Esophagus muscularis mucosa (tissue), 4 donors: Measurements from ENCODE around the gene LHPP. TPM values are rescaled to one million over a fixed set of nuclear protein-coding genes. Genes with fewer than 3 reads are reported as not detected.

Experiments used
- DNase-seq: peaks from one replicate; pipeline ENCODE4 v3.0.0-alpha.2; 2017; ENCODE audit errors: extremely low spot score
- H3K27ac ChIP-seq, 4 donors: fragments of 200-600 bp; sonication (generic); replicated peaks in 1 of 4; 1 replicate in 3 of 4; 2 replicates in 1 of 4; pipeline ENCODE4 v1.5.1; 2016 to 2019; ENCODE audit warnings: mild to moderate bottlenecking in 1 of 4
- H3K27me3 ChIP-seq, 4 donors: fragments of 200-600 bp; sonication (generic); one replicate each; pipeline versions ENCODE4 v1.5.1 to v1.6.0; 2016 to 2019
- H3K36me3 ChIP-seq, 4 donors: fragments of 200-600 bp; sonication (generic); one replicate each; pipeline ENCODE4 v1.5.1; 2016 to 2019
- H3K4me1 ChIP-seq, 4 donors: fragments of 200-600 bp; sonication (generic); one replicate each; pipeline ENCODE4 v1.5.1; 2016 to 2019
- H3K4me3 ChIP-seq, 4 donors: fragments of 200-600 bp; sonication (generic); 1 replicate in 2 of 4; 2 replicates in 2 of 4; pipeline ENCODE4 v1.5.1; 2016 to 2019; ENCODE audit warnings: mild to moderate bottlenecking in 4 of 4, moderate library complexity in 1 of 4
- H3K9me3 ChIP-seq, 4 donors: fragments of 200-600 bp; sonication (generic); 1 replicate in 3 of 4; 2 replicates in 1 of 4; pipeline ENCODE4 v1.5.1; 2016 to 2019
- CTCF ChIP-seq, 3 experiments: fragments of 200-600 bp in 2 of 3; fragments of 450-650 bp in 1 of 3; sonication (generic) in 2 of 3; IDR thresholded peaks; one replicate each; pipeline ENCODE4 v1.5.1; 2017 to 2019; ENCODE audit warnings: antibody characterized with exemption in 3 of 3, mild to moderate bottlenecking in 2 of 3, moderate library complexity in 1 of 3
- EP300 ChIP-seq: sonication (generic); formaldehyde crosslinking; IDR thresholded peaks from one replicate; pipeline ENCODE4 v1.6.1; 2017; ENCODE audit warnings: antibody characterized with exemption
- POLR2A ChIP-seq: fragments of 450-650 bp; IDR thresholded peaks from one replicate; pipeline ENCODE4 v1.6.1; 2017; ENCODE audit warnings: antibody characterized with exemption, moderate library complexity, mild to moderate bottlenecking, low read depth
- POLR2AphosphoS5 ChIP-seq, 2 donors: sonication (generic); formaldehyde crosslinking; IDR thresholded peaks; one replicate each; pipeline ENCODE4 v1.6.1; 2017; ENCODE audit warnings: antibody characterized with exemption in 2 of 2
- WGBS: methylation state at CpG from one replicate; pipeline ENCODE4 v1.1.5; 2018; 5-methylcytosine and 5-hydroxymethylcytosine counted together
- intact Hi-C: fragments of 100-400 bp; cut with DNase I; formaldehyde crosslinking; loops from one replicate; pipeline ENCODE4 v1.15.1; 2023
- total RNA-seq, 4 donors: library from RNA; depleted of rRNA; stranded (reverse); fragments of >200 nt; gene quantifications; one replicate each; pipeline versions ENCODE4 v1.1.0 to v1.2.1, GENCODE V29; 2016

Gene LHPP
- total RNA-seq, 4 donors from 2014 or later: 10.8 to 20.9 (median 15.7) TPM

DNA sequence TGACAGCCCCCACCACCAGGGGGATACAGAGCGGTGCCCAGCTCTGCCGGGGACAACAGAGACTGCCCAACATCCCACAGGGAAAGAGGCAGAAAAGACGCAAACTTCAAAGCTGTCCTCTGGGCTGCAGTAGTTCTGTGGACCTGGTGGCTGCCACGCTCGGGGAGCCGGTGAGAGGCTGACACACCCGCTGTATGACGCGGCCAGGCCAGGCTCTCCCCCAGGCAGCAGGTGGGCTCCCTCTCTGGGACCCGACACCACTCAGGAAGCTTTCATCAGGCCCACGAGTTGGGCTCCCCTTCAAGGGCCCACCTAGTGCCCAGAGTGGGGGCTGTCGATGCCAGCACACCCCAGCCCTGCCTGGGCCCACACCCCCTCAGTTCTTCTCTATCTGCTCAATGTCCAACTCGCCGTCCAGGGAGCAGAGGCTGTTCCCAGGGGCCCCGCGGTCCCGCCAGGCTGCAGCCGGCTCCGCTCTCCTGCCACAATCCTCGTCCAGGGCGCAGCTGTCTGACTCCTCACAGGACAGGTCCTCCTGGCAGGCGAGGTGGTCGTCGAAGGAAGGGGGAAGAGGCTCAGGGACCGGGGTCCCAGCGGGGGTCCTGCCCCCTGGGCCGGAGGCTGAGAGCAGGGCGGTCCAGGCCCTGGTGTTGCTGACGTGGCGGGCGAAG lies 161.4 kb downstream of the LHPP start:
- no peak for DNase-seq
- H3K36me3 ChIP-seq: peaks cover 0 to 30% (median 27%) of the 10 kb centered on the region in 4 donors
- no peaks in the 10 kb centered on the region for H3K9me3 ChIP-seq
- peaks cover 47 to 56% (median 54%) of the 10 kb centered on the region in 4 donors for H3K4me1 ChIP-seq
- intact Hi-C loops: no loop called here
- H3K27ac ChIP-seq: no peak overlapping the region
- 88% methylated on average over 17 of the region's 31 CpGs for WGBS
- no peak for TF ChIP-seq POLR2AphosphoS5 (IDR thresholded peaks at IDR 0.05)
- TF ChIP-seq EP300: no peak
- no peak for TF ChIP-seq CTCF (IDR thresholded peaks at IDR 0.05)
- H3K27me3 ChIP-seq: no peaks in the 10 kb centered on the region
- H3K4me3 ChIP-seq: no peak overlapping the region

DNA sequence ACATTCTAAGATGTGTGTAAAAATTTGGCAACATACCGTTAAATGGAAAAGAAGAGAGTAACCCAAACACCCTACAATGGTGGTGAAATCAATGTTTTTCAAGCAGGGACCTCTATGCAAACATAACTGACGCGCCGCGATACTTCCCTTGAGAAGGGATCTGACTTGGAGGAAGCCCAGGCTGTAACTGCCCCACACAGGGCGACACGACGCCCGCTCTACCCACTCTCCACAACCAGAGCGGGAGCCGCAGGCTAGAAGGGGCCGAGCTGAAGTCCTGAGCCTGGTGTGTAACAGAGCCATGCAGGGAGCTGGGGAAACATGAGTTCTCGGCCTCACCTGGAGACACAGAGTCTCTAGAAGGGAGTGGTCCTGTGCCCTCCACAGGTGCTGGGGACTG lies 162.4 kb downstream of the LHPP start:
- H3K4me3 ChIP-seq: no peak overlapping the region
- H3K27ac ChIP-seq: no peak overlapping the region
- H3K4me1 ChIP-seq: peaks cover 57 to 66% (median 63%) of the 10 kb centered on the region in 4 donors
- no peak for DNase-seq
- 94% methylated on average over 9 of the region's 13 CpGs for WGBS
- TF ChIP-seq POLR2A: no peak
- no peak for TF ChIP-seq EP300
- no peak for TF ChIP-seq CTCF (IDR thresholded peaks at IDR 0.05)
- no peak for TF ChIP-seq POLR2AphosphoS5 (IDR thresholded peaks at IDR 0.05)
- no peaks in the 10 kb centered on the region for H3K27me3 ChIP-seq
- intact Hi-C loops: no loop called here
- H3K36me3 ChIP-seq: peaks cover 0 to 21% (median 18%) of the 10 kb centered on the region in 4 donors
- no peaks in the 10 kb centered on the region for H3K9me3 ChIP-seq

GRCh38 chr10:124624466-124624865 lies 162.8 kb downstream of the LHPP start:
- Histone ChIP-seq H3K9me3 (no peaks in the 10 kb centered on the region), H3K27me3 (no peaks in the 10 kb centered on the region), H3K4me3 (no peak overlapping the region), H3K4me1 (peaks cover 61 to 71% (median 68%) of the 10 kb centered on the region in 4 donors), H3K27ac (no peak overlapping the region), H3K36me3 (peaks cover 0 to 21% (median 18%) of the 10 kb centered on the region in 4 donors)
- no peak for DNase-seq
- no peak for TF ChIP-seq POLR2A
- no peak for TF ChIP-seq CTCF (IDR thresholded peaks at IDR 0.05)
- no peak for TF ChIP-seq EP300
- no peak for TF ChIP-seq POLR2AphosphoS5 (IDR thresholded peaks at IDR 0.05)
- intact Hi-C loops: no loop called here
- WGBS: 95% methylated on average over 8 of the region's 9 CpGs

DNA sequence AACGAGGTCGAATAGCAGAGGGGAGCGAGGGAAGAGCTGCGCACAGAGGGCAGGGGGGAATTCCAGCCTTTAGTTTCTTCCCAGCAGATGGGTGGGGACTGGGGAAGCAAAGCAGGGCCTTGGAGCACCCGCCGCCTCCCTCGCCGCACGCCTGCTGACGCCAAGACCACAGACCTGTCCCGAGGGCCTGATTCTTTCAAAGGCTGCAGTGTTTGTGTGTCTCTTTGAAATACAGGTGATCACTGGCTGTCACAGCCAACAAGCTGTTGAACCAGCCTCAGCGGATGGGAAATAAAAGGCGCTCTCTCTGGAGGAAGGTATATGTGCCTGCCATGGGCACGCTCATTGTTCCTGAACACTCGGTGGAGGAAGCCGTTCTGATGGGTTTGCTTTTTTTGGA lies 163.3 kb downstream of the LHPP start:
- 92% methylated on average over 16 of the region's 16 CpGs for WGBS
- H3K27me3 ChIP-seq: no peaks in the 10 kb centered on the region

More for the DNA sequence above, 163.3 kb downstream of the LHPP start:
- intact Hi-C loops: loop anchor here (5.0 kb wide), 1 partner anchor 83 kb away; no protein-coding TSS in a partner anchor
- peaks cover 65 to 75% (median 72%) of the 10 kb centered on the region in 4 donors for H3K4me1 ChIP-seq
- H3K27ac ChIP-seq: no peak overlapping the region
- H3K4me3 ChIP-seq: no peak overlapping the region
- no peaks in the 10 kb centered on the region for H3K9me3 ChIP-seq
- peaks cover 0 to 21% (median 18%) of the 10 kb centered on the region in 4 donors for H3K36me3 ChIP-seq
- DNase-seq: no peak
- TF ChIP-seq EP300 (no peak), CTCF (IDR thresholded peaks at IDR 0.05) (no peak), POLR2AphosphoS5 (IDR thresholded peaks at IDR 0.05) (no peak), POLR2A (no peak)
